ENCODE results near the gene SLC66A1.

SLC66A1 gene

GRCh38 chr1:19366599-19367536 is 54.7 kb downstream of the SLC66A1 start:
- no peak for DNase-seq

GRCh38 chr1:19367584-19368041 is 55.5 kb downstream of the SLC66A1 start:
- DNase-seq: no peak

DNA sequence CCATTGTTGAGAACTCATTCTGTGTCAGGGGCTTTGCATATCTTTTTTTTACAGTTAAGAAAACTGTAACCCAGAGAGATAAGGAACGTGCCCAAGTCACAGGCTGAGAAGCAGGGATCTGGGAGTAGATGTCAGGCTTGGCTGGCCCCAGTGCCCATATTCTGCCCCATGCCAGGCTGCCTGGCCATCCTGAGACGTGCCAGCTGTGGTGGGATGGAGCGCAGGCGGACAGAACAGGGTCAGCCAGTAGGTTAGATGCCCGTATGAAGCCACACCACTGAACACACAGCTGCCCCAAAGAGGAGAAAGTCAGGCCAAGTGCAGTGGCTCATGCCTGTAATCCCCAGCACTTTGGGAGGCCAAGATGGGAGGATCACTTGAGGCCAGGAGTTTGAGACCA is 55.9 kb downstream of the SLC66A1 start:
- DNase-seq: no peak

- no peak for DNase-seq
Observed at GRCh38 chr1:19368964-19369363, 56.8 kb downstream of the SLC66A1 start.

- DNase-seq: no peak
Observed at GRCh38 chr1:19369396-19370090, 57.4 kb downstream of the SLC66A1 start.

DNA sequence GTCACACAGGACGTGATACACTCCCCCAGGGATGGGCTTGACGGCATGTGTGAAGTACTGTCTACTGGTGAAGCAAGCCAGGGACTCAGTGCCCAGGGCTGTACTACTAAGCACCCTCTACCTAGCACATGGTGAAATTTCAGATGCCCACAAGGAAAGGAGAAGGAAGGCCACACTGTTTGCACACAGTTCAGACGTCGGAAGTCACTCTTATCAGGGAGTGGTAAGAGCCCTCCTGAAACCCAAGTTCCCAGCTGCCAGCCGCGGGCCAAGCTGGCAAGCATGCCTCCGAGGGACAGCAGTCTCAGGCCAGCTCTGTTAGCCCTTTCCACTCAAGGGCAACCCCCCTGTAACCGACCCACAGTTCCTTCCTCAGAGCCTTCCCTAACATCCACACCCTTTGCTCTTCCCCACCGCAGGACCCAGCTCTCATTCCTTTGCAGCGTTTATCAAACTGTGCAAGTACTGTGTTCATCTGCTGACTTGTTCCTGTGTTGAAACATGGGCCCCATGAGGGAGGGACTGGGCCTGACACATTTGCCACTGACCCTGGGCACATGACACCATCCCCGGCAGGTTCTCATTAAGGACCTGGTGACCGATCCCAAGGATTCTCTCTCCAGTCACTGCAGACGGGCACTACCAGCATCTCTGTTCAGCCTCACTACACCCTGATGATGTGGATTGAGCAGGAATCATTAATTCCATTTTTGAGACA is 58.5 kb downstream of the SLC66A1 start:
- no peak for DNase-seq

- no peak for DNase-seq
Observed at GRCh38 chr1:19371226-19372135, 59.4 kb downstream of the SLC66A1 start.

DNA sequence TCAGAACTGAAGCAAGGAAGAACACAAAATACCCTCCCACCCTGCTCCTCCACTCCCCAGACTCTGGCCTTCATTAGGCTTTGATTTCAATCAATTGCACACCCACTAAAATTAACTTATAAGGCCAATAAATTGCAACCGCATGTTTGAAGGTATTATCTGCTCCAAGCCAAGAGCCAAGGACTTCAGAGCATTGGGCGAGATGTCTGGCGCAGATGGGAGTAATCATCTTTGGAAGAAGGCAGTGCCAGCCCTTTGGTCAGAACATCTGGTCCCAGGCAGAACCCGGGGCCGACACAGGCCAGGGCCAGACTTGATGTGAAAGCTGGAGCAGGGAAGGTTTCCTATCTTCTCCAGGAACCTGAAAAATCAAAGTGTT is 60.0 kb downstream of the SLC66A1 start:
- DNase-seq: no peak

DNA sequence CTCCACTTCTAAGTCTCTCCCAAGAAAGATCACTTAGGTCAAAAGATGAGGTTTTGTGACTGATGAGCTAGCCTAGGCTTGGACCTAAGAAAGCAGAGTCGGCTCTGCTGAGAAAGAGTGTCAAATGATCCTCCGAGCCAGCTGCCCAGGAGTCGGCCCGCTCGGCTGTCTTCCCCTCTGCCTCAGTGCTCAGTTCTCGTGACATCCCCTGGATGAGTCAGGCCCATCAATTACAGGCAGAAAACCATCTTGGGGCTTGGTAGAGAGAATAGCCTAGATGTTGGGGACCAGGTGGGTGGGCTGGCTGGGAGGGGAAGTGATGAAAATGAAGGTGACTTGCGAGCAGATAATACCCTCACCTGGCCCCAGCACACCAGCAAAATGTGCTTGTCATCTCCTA is 60.5 kb downstream of the SLC66A1 start:
- DNase-seq: no peak

DNA sequence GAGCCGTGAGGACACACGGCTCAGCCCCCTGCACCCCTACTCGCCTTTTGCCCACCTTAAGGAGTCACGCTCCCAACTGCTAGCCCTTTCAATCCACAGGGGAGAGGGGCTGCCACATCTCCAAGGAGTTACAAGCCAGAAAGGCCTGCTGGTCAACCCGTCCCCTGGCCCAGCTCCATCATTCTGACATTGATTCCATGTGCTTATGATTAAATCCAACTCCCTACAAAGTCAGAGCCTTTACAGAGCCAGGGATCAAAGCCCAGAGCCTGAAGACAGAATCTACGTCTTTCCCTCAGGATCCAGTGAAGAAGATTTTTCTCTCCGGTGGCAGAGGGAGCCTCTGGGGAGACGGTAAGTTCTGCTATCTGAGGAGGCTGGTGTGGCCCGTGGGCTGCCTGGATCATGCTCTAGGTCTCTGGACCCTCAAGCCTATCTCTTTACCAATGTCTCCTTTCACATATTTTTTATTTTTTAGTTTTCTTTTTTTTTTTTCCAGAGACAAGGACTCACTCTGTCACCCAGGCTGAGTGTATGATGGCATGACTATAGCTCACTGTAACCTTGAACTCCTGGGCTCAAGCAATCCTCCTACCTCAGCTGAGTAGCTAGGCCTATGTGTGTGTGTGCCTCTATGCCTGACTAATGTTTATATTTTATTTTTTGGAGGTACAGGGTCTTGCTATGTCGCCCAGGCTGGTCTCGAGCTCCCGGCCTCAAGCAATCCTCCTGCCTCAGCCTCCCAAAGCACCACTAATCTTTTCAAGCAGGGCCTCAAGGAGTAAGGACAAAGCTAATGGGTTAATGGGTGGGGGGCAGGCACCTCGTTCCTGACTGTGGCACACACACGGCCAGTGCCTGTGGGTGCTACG is 61.3 kb downstream of the SLC66A1 start:
- no peak for DNase-seq

- DNase-seq: peak in 1 of 2 donors; percentile 10
Observed at GRCh38 chr1:19374083-19374801, 62.1 kb downstream of the SLC66A1 start.

DNA sequence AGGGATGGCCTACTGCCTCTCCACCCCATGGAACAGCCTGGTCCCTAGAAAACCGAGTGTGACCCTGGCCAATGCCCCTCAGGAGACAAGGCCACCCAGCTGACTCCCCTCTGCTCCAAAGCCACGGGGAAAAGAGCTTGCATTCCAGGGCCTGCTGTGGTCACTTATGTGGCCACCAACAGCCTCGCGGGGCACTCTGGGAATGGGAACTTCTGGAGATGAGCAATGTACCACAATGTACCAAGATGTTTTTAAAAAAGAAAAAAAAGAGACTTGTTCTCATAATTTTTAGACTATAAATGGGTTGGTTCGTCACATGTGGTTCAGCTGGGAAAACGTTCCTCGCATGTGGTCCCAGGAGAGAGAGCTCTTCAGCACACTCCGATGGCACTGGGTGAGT is 62.8 kb downstream of the SLC66A1 start:
- DNase-seq: no peak

DNA sequence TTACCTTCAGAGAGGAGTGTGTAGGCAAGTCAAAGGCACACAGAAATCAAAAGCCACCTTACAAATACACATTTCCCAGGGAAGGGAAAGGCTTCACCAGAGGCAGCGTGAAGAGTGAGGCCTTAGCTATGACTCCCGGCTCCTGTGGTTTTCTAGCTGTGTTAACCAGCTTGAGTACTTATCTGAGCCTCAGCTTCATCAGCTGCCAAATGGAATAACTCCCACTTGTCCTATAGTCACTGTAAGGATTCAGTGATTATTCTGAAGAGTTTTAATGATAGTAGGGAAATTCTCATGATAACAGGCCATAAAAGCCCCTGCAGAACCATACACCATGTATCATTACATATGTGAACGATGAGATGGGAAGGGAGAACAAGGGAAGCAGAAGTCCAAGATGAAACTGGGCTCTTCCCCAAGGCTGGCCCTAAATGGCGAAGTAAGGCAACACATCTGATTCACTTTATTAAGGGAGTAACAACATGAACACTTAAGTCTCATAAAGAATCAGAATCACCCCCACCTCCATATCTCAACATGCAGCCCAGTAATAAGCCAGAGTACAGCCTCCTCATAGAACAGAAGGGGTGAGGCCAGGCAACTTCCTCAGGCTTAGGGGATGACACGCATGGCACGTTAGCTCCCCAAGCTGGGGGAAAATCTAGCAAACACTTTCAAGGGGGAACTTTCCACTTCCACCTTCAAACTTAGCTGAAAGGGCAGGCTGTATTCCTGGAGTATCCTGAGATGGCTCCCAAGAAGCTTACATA is 63.7 kb downstream of the SLC66A1 start:
- no peak for DNase-seq

GRCh38 chr1:19376428-19377372 is 64.6 kb downstream of the SLC66A1 start:
- DNase-seq: no peak

- DNase-seq: no peak
Observed at GRCh38 chr1:19377812-19378718, 65.9 kb downstream of the SLC66A1 start.

All from CD4-positive, alpha-beta T cell treated with Interferon alpha-2 for 1 hour (primary cell).